K562 (cell line): Measurements from ENCODE around the gene SPRR2A. TPM values are rescaled to one million over a fixed set of nuclear protein-coding genes. Genes with fewer than 3 reads are reported as not detected.

Source experiments
- ATAC-seq: fragments of 200-7000 bp; cut with Tn5 transposase; 3 replicates; pipeline ENCODE4 v1.9.1; 2020; ENCODE audit warnings: moderate library complexity
- BruUV-seq: library from RNA; stranded (reverse); fragments of 400-500 nt; replicated peaks from 2 replicates; lab custom pipeline; 2021; lab: Mats Ljungman, UMichigan
- CTCF ChIA-PET: fragments of 300-600 bp; formaldehyde crosslinking; extraction: SDS; loops from one replicate; lab custom pipeline; 2021; ENCODE audit warnings: low intra/inter-chr PET ratio; lab: Yijun Ruan, JAX
- POLR2A ChIA-PET: fragments of 300-600, 350-650 bp; sonication (Branson Sonifier 250); formaldehyde crosslinking; extraction: SDS; loops from one replicate; lab custom pipeline; 2021; ENCODE audit warnings: antibody characterized with exemption, inconsistent platforms; lab: Yijun Ruan, JAX
- DNase-seq, 4 experiments: peaks; one replicate each; pipeline versions ENCODE4 v3.0.0 to v3.0.0-alpha.2; 2011 to 2018; ENCODE audit warnings: low spot score in 3 of 4, mixed read lengths in 3 of 4; ENCODE audit errors: extremely low read depth in 1 of 4
- FAIRE-seq: peaks from 2 replicates; lab custom pipeline; 2011; peaks lifted over from hg19 to GRCh38; lab: Jason Lieb, UNC
- H2AFZ ChIP-seq: 2 replicates; pipeline ENCODE4 v1.6.0; 2011; ENCODE audit warnings: low read depth, low read length, control low read depth, inconsistent platforms
- H3K27ac ChIP-seq: fragments of 200-600 bp; 3 replicates; pipeline ENCODE4 v1.8.0; 2011; ENCODE audit warnings: low read depth, mild to moderate bottlenecking, control low read depth, inconsistent platforms, low read length, moderate library complexity, mixed read lengths; ENCODE audit errors: extremely low read depth
- H3K27me3 ChIP-seq, 2 experiments: fragments of 300-600 bp in 1 of 2; 2 replicates in 1 of 2; 3 replicates in 1 of 2; pipeline versions ENCODE4 v1.6.0 to v1.8.0; 2011; ENCODE audit warnings: inconsistent platforms in 2 of 2, low read length in 2 of 2, mild to moderate bottlenecking in 1 of 2, mixed read lengths in 1 of 2, moderate library complexity in 1 of 2; ENCODE audit not compliant: control insufficient read depth in 2 of 2, insufficient read depth in 2 of 2
- H3K36me3 ChIP-seq: fragments of 300-600 bp; 3 replicates; pipeline ENCODE4 v1.8.0; 2011; ENCODE audit warnings: mild to moderate bottlenecking, low read length, inconsistent platforms; ENCODE audit not compliant: control insufficient read depth, insufficient read depth
- H3K4me1 ChIP-seq, 2 experiments: fragments of 200-600 bp in 1 of 2; replicated peaks in 1 of 2; 2 replicates in 1 of 2; 3 replicates in 1 of 2; pipeline versions ENCODE4 v1.5.1 to v1.8.0; 2011; ENCODE audit warnings: inconsistent platforms in 2 of 2, low read length in 2 of 2, mild to moderate bottlenecking in 1 of 2, mixed read lengths in 1 of 2, moderate library complexity in 1 of 2; ENCODE audit not compliant: control insufficient read depth in 2 of 2, insufficient read depth in 2 of 2
- H3K4me2 ChIP-seq: 2 replicates; pipeline ENCODE4 v1.6.1; 2011; ENCODE audit warnings: low read length, control low read depth, inconsistent platforms, mixed read lengths; ENCODE audit not compliant: insufficient read depth
- H3K4me3 ChIP-seq: fragments of 200-600 bp; sonication (generic), shearing (Covaris generic); 2 replicates; pipeline ENCODE4 v1.5.1; 2016; ENCODE audit warnings: control low read depth, inconsistent platforms
- H3K79me2 ChIP-seq: fragments of 200-600 bp; 3 replicates; pipeline ENCODE4 v1.8.0; 2011; ENCODE audit warnings: low read length, inconsistent platforms; ENCODE audit not compliant: control insufficient read depth, insufficient read depth
- H3K9ac ChIP-seq, 2 experiments: 2 replicates each; pipeline versions ENCODE4 v1.6.0 to v1.6.1; 2011; ENCODE audit warnings: low read depth in 2 of 2, low read length in 2 of 2, control low read depth in 1 of 2, inconsistent platforms in 1 of 2, mild to moderate bottlenecking in 1 of 2, mixed read lengths in 1 of 2; ENCODE audit not compliant: insufficient read depth in 1 of 2
- H3K9me1 ChIP-seq: one replicate; pipeline ENCODE4 v1.6.0; 2011; ENCODE audit warnings: inconsistent platforms, mild to moderate bottlenecking, low read length, moderate library complexity; ENCODE audit not compliant: control insufficient read depth, insufficient read depth
- H3K9me3 ChIP-seq: replicated peaks from 2 replicates; pipeline ENCODE4 v1.5.1; 2011; ENCODE audit warnings: low read depth, low read length, inconsistent platforms; ENCODE audit not compliant: control insufficient read depth, insufficient read depth
- H4K20me1 ChIP-seq: replicated peaks from 2 replicates; pipeline ENCODE4 v1.6.1; 2011; ENCODE audit warnings: low read length, inconsistent platforms, mixed read lengths; ENCODE audit not compliant: control insufficient read depth, insufficient read depth
- ATF1 ChIP-seq, 2 experiments: fragments of 450-650 bp in 1 of 2; IDR thresholded peaks; 2 replicates each; pipeline ENCODE4 v1.6.1; 2016; ENCODE audit warnings: missing compliant biosample characterization in 1 of 2, missing genetic modification characterization in 1 of 2
- CCAR2 ChIP-seq: fragments of 200-400 bp; formaldehyde crosslinking; IDR thresholded peaks from 2 replicates; pipeline ENCODE4 v1.6.1; 2017; ENCODE audit warnings: mild to moderate bottlenecking, low read depth, low read length
- CHAMP1 ChIP-seq: fragments of 450-650 bp; IDR thresholded peaks from 2 replicates; pipeline ENCODE4 v1.6.1; 2016; ENCODE audit warnings: mild to moderate bottlenecking
- CHD2 ChIP-seq: IDR thresholded peaks from 2 replicates; pipeline ENCODE4 v1.6.1; 2011; ENCODE audit warnings: low read depth, low read length
- HNRNPUL1 ChIP-seq: fragments of 200-400 bp; formaldehyde crosslinking; IDR thresholded peaks from 2 replicates; pipeline ENCODE4 v1.6.1; 2017; ENCODE audit warnings: low read length
- KDM5B ChIP-seq: fragments of 200-600 bp; sonication (generic); IDR thresholded peaks from 2 replicates; pipeline ENCODE4 v1.6.1; 2012; ENCODE audit warnings: low read depth, mild to moderate bottlenecking, moderate library complexity, low read length, control low read depth, inconsistent platforms; ENCODE audit not compliant: insufficient replicate concordance
- MTF1 ChIP-seq: fragments of 250-450 bp; sonication (Bioruptor Pico); IDR thresholded peaks from 2 replicates; pipeline ENCODE4 v1.9.0; 2021; ENCODE audit warnings: moderate library complexity, mild to moderate bottlenecking, inconsistent platforms, borderline replicate concordance
- NCOR1 ChIP-seq: fragments of 450-650 bp; IDR thresholded peaks from 2 replicates; pipeline ENCODE4 v1.6.1; 2016; ENCODE audit warnings: mild to moderate bottlenecking, moderate library complexity
- PHTF2 ChIP-seq: fragments of 250-450 bp; sonication (Bioruptor Pico); IDR thresholded peaks from 2 replicates; pipeline ENCODE4 v1.5.0; 2021; ENCODE audit warnings: mild to moderate bottlenecking
- RHOXF2B ChIP-seq: fragments of 250-450 bp; sonication (Bioruptor Pico); conservative IDR thresholded peaks from 2 replicates; pipeline ENCODE4 v1.5.1; 2021
- SAFB2 ChIP-seq: fragments of 200-400 bp; formaldehyde crosslinking; IDR thresholded peaks from 2 replicates; pipeline ENCODE4 v1.6.1; 2018; ENCODE audit warnings: borderline replicate concordance, low read length, low read depth, moderate library complexity; ENCODE audit not compliant: severe bottlenecking
- TFAP4 ChIP-seq: sonication (generic); formaldehyde crosslinking; IDR thresholded peaks from 2 replicates; pipeline ENCODE4 v1.8.0; 2022; ENCODE audit warnings: missing genetic modification reagents, mild to moderate bottlenecking, moderate library complexity, borderline replicate concordance
- THRA ChIP-seq: fragments of 450-650 bp; IDR thresholded peaks from 2 replicates; pipeline ENCODE4 v1.6.1; 2017; ENCODE audit warnings: mild to moderate bottlenecking, moderate library complexity
- U2AF2 ChIP-seq: fragments of 200-400 bp; formaldehyde crosslinking; optimal IDR thresholded peaks from 2 replicates; pipeline ENCODE3; 2017; ENCODE audit warnings: low read depth, mild to moderate bottlenecking, low read length
- XRCC5 ChIP-seq: fragments of 200-400 bp; formaldehyde crosslinking; IDR thresholded peaks from 2 replicates; pipeline ENCODE4 v1.6.1; 2017; ENCODE audit warnings: low read depth, mild to moderate bottlenecking, low read length
- YY1 ChIP-seq, 3 experiments: IDR thresholded peaks; 2 replicates each; pipeline ENCODE4 v1.6.1; 2011; ENCODE audit warnings: low read length in 2 of 3, mild to moderate bottlenecking in 2 of 3, moderate library complexity in 2 of 3, borderline replicate concordance in 1 of 3, control low read depth in 1 of 3, low read depth in 1 of 3; ENCODE audit not compliant: insufficient read depth in 3 of 3, insufficient replicate concordance in 2 of 3, control insufficient read depth in 1 of 3, insufficient read length in 1 of 3; ENCODE audit errors: extremely low read depth in 1 of 3
- ZNF121 ChIP-seq: sonication (generic); formaldehyde crosslinking; conservative IDR thresholded peaks from 2 replicates; pipeline ENCODE4 v1.8.0; 2022; ENCODE audit warnings: missing genetic modification reagents
- ZNF324 ChIP-seq: fragments of 250-450 bp; sonication (Bioruptor Pico); IDR thresholded peaks from 2 replicates; pipeline ENCODE4 v1.4.0; 2020; ENCODE audit warnings: mild to moderate bottlenecking
- WGBS: fragments of 100-300 bp; shearing (Covaris generic); methylation state at CpG from one replicate; pipeline ENCODE4 v1.1.6; 2016; ENCODE audit warnings: low coverage, mixed read lengths; ENCODE audit not compliant: insufficient coverage; ENCODE audit errors: missing lambda C conversion rate; 5-methylcytosine and 5-hydroxymethylcytosine counted together
- in situ Hi-C: fragments of 300-500 bp; cut with MboI; formaldehyde crosslinking; loops from 4 replicates; pipeline ENCODE4 v1.15.0; 2018; ENCODE audit warnings: inconsistent platforms, mixed read lengths
- intact Hi-C: fragments of 100-400 bp; cut with micrococcal nuclease; formaldehyde crosslinking; loops from 2 replicates; pipeline ENCODE4 v1.14.2; 2022
- polyA plus RNA-seq, 8 experiments: library from polyadenylated mRNA; depleted of rRNA in 4 of 8; stranded (reverse) in 5 of 8; unstranded in 3 of 8; fragments of >200 nt; fragmentation: Nextera tagmentation in 2 of 8; fragmentation: Illumina TruSeq in 1 of 8; extraction: Ambion mirVana in 2 of 8; extraction: Trizol in 1 of 8; gene quantifications; 2 replicates each; pipeline versions ENCODE4 v1.2.1 to v1.2.3, GENCODE V29; 2011 to 2014; ENCODE audit warnings: inconsistent platforms in 1 of 8, missing spikeins in 1 of 8
- total RNA-seq, 7 experiments: library from RNA; depleted of rRNA in 6 of 7; stranded (reverse); fragments of >200 nt in 6 of 7; fragmentation: Illumina TruSeq in 2 of 7; extraction: Trizol in 2 of 7; gene quantifications; 2 replicates each; pipeline versions ENCODE4 v1.2.1 to v1.2.3, GENCODE V29; 2011 to 2021; ENCODE audit warnings: low replicate concordance in 1 of 7

SPRR2A gene
- total and polyA plus RNA-seq, 9 of the 15 experiments (the other 6 are each of a cell fraction or from before 2014, with no cell fraction given): 0.17 TPM; not detected in 8

- in situ Hi-C loops (no loop called here), intact Hi-C loops (no loop called here)
- no peak for ATAC-seq
- BruUV-seq: no TSS peak
- Histone ChIP-seq H4K20me1 (no peaks in the 10 kb centered on the region), H3K9ac (no peak overlapping the region), H3K9me1 (no peaks in the 10 kb centered on the region), H3K9me3 (no peaks in the 10 kb centered on the region), H2AFZ (peak overlapping the region; percentile 33; the same call in 1 of the 2 replicates), H3K4me3 (no peak overlapping the region), H3K27ac (no peak overlapping the region), H3K4me1 (no peaks in the 10 kb centered on the region; a peak in 1 of 5 replicates), H3K36me3 (no peaks in the 10 kb centered on the region), H3K79me2 (no peaks in the 10 kb centered on the region), H3K27me3 (no peaks in the 10 kb centered on the region; a peak in 1 of 5 replicates), H3K4me2 (no peak overlapping the region)
- ChIA-PET CTCF (no interaction called here), POLR2A (no interaction called here)
- no peak for FAIRE-seq
- 27% methylated on average over 9 of the region's 9 CpGs for WGBS
- no peak for DNase-seq
- TF ChIP-seq YY1 (IDR thresholded peaks at IDR 0.05; ENCODE audit: borderline replicate concordance in 1 of 3, control insufficient read depth in 1 of 3, extremely low read depth in 1 of 3, insufficient read depth in 3 of 3, insufficient read length in 1 of 3, insufficient replicate concordance in 2 of 3, low read depth in 1 of 3, low read length in 2 of 3) (no peak), U2AF2 (no peak), XRCC5 (no peak), SAFB2 (no peak), NCOR1 (no peak), TFAP4 (CRISPR knock-in tag) (no peak), CHAMP1 (no peak), CHD2 (no peak), ATF1 (CRISPR knock-in tag; IDR thresholded peaks at IDR 0.05) (no peak), ATF1 (tag; IDR thresholded peaks at IDR 0.05) (no peak), RHOXF2B (CRISPR knock-in tag) (no peak), THRA (no peak), KDM5B (no peak), ZNF324 (CRISPR knock-in tag) (no peak), PHTF2 (CRISPR knock-in tag) (no peak), HNRNPUL1 (no peak), CCAR2 (no peak), MTF1 (CRISPR knock-in tag) (no peak), ZNF121 (CRISPR knock-in tag) (no peak)
Observed at GRCh38 chr1:153099461-153100045, 42.2 kb upstream of the SPRR2A start.
